ENCODE measurements around the gene SUN5. TPM values are rescaled to one million over a fixed set of nuclear protein-coding genes. Genes with fewer than 3 reads are reported as not detected.

Gene SUN5
- total and polyA plus RNA-seq, 2 donors (not counting 1 experiment from before 2014, with no cell fraction given), result not detected

DNA sequence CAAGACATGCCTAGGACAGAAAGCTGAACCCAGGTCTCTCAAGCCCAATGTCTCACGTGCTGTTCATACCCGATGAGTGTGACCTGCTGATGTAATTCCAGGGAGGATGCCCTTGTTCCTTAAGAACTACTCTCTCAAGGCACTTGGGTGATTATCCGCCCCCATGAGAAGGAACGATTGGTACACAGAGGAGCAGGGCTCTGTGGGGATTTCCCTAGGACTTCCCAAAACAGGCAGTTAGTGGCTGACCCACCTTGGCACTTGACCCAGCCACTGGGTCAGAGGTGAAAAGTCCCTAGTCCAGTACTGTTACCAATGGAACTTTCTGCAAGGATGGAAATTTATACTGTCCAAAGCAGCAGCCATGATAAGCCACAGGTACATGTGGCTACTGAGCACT lies 18.1 kb upstream of the SUN5 start:
- no peak overlapping the region for H3K4me3 Mint-ChIP-seq
- H3K36me3 ChIP-seq (replicated peaks in 1 of 2; ENCODE audit: control extremely low read depth in 1 of 2, control insufficient read depth in 1 of 2, extremely low read depth in 1 of 2, insufficient read depth in 2 of 2, low read length in 1 of 2), result no peaks in the 10 kb centered on the region
- no peak overlapping the region for H3K27ac Mint-ChIP-seq
- H3K79me2 ChIP-seq (ENCODE audit: control insufficient read depth, insufficient read depth, low read length), result no peaks in the 10 kb centered on the region
- TF ChIP-seq, protein P1, sequence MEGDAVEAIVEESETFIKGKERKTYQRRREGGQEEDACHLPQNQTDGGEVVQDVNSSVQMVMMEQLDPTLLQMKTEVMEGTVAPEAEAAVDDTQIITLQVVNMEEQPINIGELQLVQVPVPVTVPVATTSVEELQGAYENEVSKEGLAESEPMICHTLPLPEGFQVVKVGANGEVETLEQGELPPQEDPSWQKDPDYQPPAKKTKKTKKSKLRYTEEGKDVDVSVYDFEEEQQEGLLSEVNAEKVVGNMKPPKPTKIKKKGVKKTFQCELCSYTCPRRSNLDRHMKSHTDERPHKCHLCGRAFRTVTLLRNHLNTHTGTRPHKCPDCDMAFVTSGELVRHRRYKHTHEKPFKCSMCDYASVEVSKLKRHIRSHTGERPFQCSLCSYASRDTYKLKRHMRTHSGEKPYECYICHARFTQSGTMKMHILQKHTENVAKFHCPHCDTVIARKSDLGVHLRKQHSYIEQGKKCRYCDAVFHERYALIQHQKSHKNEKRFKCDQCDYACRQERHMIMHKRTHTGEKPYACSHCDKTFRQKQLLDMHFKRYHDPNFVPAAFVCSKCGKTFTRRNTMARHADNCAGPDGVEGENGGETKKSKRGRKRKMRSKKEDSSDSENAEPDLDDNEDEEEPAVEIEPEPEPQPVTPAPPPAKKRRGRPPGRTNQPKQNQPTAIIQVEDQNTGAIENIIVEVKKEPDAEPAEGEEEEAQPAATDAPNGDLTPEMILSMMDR (IDR thresholded peaks at IDR 0.05), result no peak
- DNase-seq (no peak), ATAC-seq (ENCODE audit: low read depth) (no peak)
- WGBS (ENCODE audit: insufficient coverage), result 66% methylated on average over 4 of the region's 4 CpGs
- H3K27me3 Mint-ChIP-seq, result peaks cover 2% of the 10 kb centered on the region
- no peak overlapping the region for H2AFZ ChIP-seq (ENCODE audit: insufficient read depth, low read depth, low read length, poor library complexity, severe bottlenecking)
- ChIA-PET POLR2A (no interaction called here), CTCF (no interaction called here)
- no peak overlapping the region for H3K9ac ChIP-seq (ENCODE audit: low read length)
- H3K4me1 Mint-ChIP-seq, result no peaks in the 10 kb centered on the region
- no peak overlapping the region for H3K27ac ChIP-seq (ENCODE audit: low read length in 2 of 2)
- no peak overlapping the region for H3K4me2 ChIP-seq (replicated peaks; ENCODE audit: low read depth, low read length, poor library complexity, severe bottlenecking)
- H3K27me3 ChIP-seq (replicated peaks in 1 of 4; ENCODE audit: control extremely low read depth in 1 of 4, control insufficient read depth in 3 of 4, insufficient read depth in 4 of 4, low read length in 3 of 4), result no peaks in the 10 kb centered on the region
- H3K4me3 ChIP-seq (ENCODE audit: control extremely low read depth in 1 of 5, extremely low read depth in 1 of 5, insufficient read depth in 1 of 5, low read depth in 2 of 5, low read length in 4 of 5), result no peak overlapping the region
- no peaks in the 10 kb centered on the region for H4K20me1 ChIP-seq (ENCODE audit: control insufficient read depth, insufficient read depth, low read length, poor library complexity, severe bottlenecking)
- H3K4me1 ChIP-seq (ENCODE audit: control insufficient read depth in 2 of 2, insufficient read depth in 2 of 2, low read length in 2 of 2), result no peaks in the 10 kb centered on the region
- no peaks in the 10 kb centered on the region for H3K9me3 Mint-ChIP-seq (ENCODE audit: insufficient read depth)
- H3K9me3 ChIP-seq (ENCODE audit: control extremely low read depth in 1 of 3, control insufficient read depth in 2 of 3, insufficient read depth in 1 of 3, low read length in 2 of 3), result peaks cover 0 to 4% (median 0%) of the 10 kb centered on the region in 3 donors
- intact Hi-C loops (cut with micrococcal nuclease), result no loop called here

DNA sequence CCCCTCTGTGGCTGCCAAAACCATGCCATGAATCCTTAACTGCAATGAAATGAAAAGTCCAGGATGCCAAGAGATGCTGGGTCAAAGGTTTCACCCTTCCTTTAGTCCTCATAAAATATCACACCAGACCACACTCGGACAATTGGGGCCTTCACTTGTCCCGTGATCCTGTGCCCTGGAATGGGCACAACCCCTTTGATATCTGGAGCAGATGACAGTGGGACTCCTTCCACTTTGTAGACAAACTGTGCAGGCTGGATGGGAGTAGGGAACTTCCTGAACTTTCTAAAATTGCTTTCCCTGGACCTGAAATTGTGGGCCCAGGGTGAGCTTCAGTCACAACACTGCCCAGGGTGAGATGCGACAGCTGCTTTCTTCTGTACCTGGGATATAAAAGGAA lies 17.6 kb upstream of the SUN5 start:
- no peak for ATAC-seq (ENCODE audit: low read depth)
- Mint-ChIP-seq H3K27ac (no peak overlapping the region), H3K9me3 (ENCODE audit: insufficient read depth) (no peaks in the 10 kb centered on the region)

More for the DNA sequence above, 17.6 kb upstream of the SUN5 start:
- H3K27ac ChIP-seq (ENCODE audit: low read length in 2 of 2), result no peak overlapping the region
- no peak overlapping the region for H3K4me3 ChIP-seq (ENCODE audit: control extremely low read depth in 1 of 5, extremely low read depth in 1 of 5, insufficient read depth in 1 of 5, low read depth in 2 of 5, low read length in 4 of 5)
- 82% methylated on average over 1 of the region's 3 CpGs for WGBS (ENCODE audit: insufficient coverage)
- H3K36me3 ChIP-seq (replicated peaks in 1 of 2; ENCODE audit: control extremely low read depth in 1 of 2, control insufficient read depth in 1 of 2, extremely low read depth in 1 of 2, insufficient read depth in 2 of 2, low read length in 1 of 2), result no peaks in the 10 kb centered on the region
- Mint-ChIP-seq H3K27me3 (peaks cover 2% of the 10 kb centered on the region), H3K4me1 (no peaks in the 10 kb centered on the region), H3K4me3 (no peak overlapping the region)
- intact Hi-C loops (cut with micrococcal nuclease), result no loop called here
- H3K79me2 ChIP-seq (ENCODE audit: control insufficient read depth, insufficient read depth, low read length), result no peaks in the 10 kb centered on the region
- H3K9ac ChIP-seq (ENCODE audit: low read length), result no peak overlapping the region
- H3K4me2 ChIP-seq (replicated peaks; ENCODE audit: low read depth, low read length, poor library complexity, severe bottlenecking), result no peak overlapping the region
- no peaks in the 10 kb centered on the region for H3K4me1 ChIP-seq (ENCODE audit: control insufficient read depth in 2 of 2, insufficient read depth in 2 of 2, low read length in 2 of 2)
- H4K20me1 ChIP-seq (ENCODE audit: control insufficient read depth, insufficient read depth, low read length, poor library complexity, severe bottlenecking), result no peaks in the 10 kb centered on the region
- H2AFZ ChIP-seq (ENCODE audit: insufficient read depth, low read depth, low read length, poor library complexity, severe bottlenecking), result no peak overlapping the region
- CTCF ChIA-PET, result no interaction called here
- no peak for DNase-seq
- POLR2A ChIA-PET, result no interaction called here
- H3K27me3 ChIP-seq (replicated peaks in 1 of 4; ENCODE audit: control extremely low read depth in 1 of 4, control insufficient read depth in 3 of 4, insufficient read depth in 4 of 4, low read length in 3 of 4), result no peaks in the 10 kb centered on the region
- TF ChIP-seq EZH2 (IDR thresholded peaks at IDR 0.05; ENCODE audit: borderline replicate concordance, insufficient read depth, low read depth, low read length, poor library complexity, severe bottlenecking), result no peak
- TF ChIP-seq, protein P1 (IDR thresholded peaks at IDR 0.05), result no peak
- peaks cover 0 to 4% (median 0%) of the 10 kb centered on the region in 3 donors for H3K9me3 ChIP-seq (ENCODE audit: control extremely low read depth in 1 of 3, control insufficient read depth in 2 of 3, insufficient read depth in 1 of 3, low read length in 2 of 3)

Measured in B cell (primary cell).